Stimulated activated naive B cell treated with anti-CD40 and anti-IgM and Interleukin-4, amounts not matched to agents 10 μg/mL and 1 μg/mL and 100 μg/mL, for 72 hours (primary cell): ENCODE data around the gene JAML.

Source experiments
- ATAC-seq, 2 donors: fragments of 150-1000 bp; cut with Tn5 transposase; replicated peaks; 2 replicates each; pipeline ENCODE4 v1.10.0; 2021; ENCODE audit warnings: moderate library complexity in 1 of 2
- DNase-seq: peaks from one replicate; pipeline ENCODE4 v3.0.0; 2021
- H3K27ac Mint-ChIP-seq: one replicate; pipeline ENCODE4 v1.8.0; 2022; ENCODE audit warnings: mild to moderate bottlenecking, mixed read lengths
- H3K27me3 Mint-ChIP-seq, 2 donors: one replicate each; pipeline ENCODE4 v1.8.0; 2022; ENCODE audit warnings: mixed read lengths in 2 of 2
- H3K36me3 Mint-ChIP-seq, 2 donors: one replicate each; pipeline ENCODE4 v1.8.0; 2022; ENCODE audit warnings: mixed read lengths in 2 of 2, mild to moderate bottlenecking in 1 of 2
- H3K4me1 Mint-ChIP-seq, 2 donors: one replicate each; pipeline ENCODE4 v1.8.0; 2022; ENCODE audit warnings: mixed read lengths in 2 of 2, mild to moderate bottlenecking in 1 of 2
- H3K4me3 Mint-ChIP-seq, 2 donors: one replicate each; pipeline ENCODE4 v1.8.0; 2022; ENCODE audit warnings: mild to moderate bottlenecking in 2 of 2, mixed read lengths in 2 of 2, moderate library complexity in 1 of 2
- H3K9me3 Mint-ChIP-seq, 2 donors: one replicate each; pipeline ENCODE4 v1.8.0; 2022; ENCODE audit warnings: mixed read lengths in 2 of 2, mild to moderate bottlenecking in 1 of 2

JAML gene

GRCh38 chr11:118233377-118233776 is 8.6 kb upstream of the JAML start:
- Mint-ChIP-seq H3K27ac (no peak overlapping the region), H3K4me3 (no peak overlapping the region), H3K27me3 (no peaks in the 10 kb centered on the region), H3K4me1 (peaks cover 18 to 30% of the 10 kb centered on the region in 2 donors), H3K9me3 (no peaks in the 10 kb centered on the region), H3K36me3 (peaks cover 46 to 58% of the 10 kb centered on the region in 2 donors)
- no peak for ATAC-seq
- no peak for DNase-seq

- H3K36me3 Mint-ChIP-seq = peaks cover 45 to 55% of the 10 kb centered on the region in 2 donors
- peaks cover 22 to 32% of the 10 kb centered on the region in 2 donors for H3K4me1 Mint-ChIP-seq
- DNase-seq = no peak
Measured at GRCh38 chr11:118232659-118233058, 7.8 kb upstream of the JAML start.

GRCh38 chr11:118231461-118231860 is 6.7 kb upstream of the JAML start:
- Mint-ChIP-seq H3K27ac (no peak overlapping the region), H3K9me3 (no peaks in the 10 kb centered on the region), H3K36me3 (peaks cover 45 to 54% of the 10 kb centered on the region in 2 donors), H3K4me1 (peaks cover 27 to 41% of the 10 kb centered on the region in 2 donors), H3K27me3 (no peaks in the 10 kb centered on the region), H3K4me3 (no peak overlapping the region)
- ATAC-seq (no peak), DNase-seq (no peak)

More at GRCh38 chr11:118232659-118233058, 7.8 kb upstream of the JAML start:
- no peaks in the 10 kb centered on the region for H3K9me3 Mint-ChIP-seq
- ATAC-seq = no peak
- H3K4me3 Mint-ChIP-seq = no peak overlapping the region
- no peaks in the 10 kb centered on the region for H3K27me3 Mint-ChIP-seq
- no peak overlapping the region for H3K27ac Mint-ChIP-seq

- no peak overlapping the region for H3K4me3 Mint-ChIP-seq
- no peaks in the 10 kb centered on the region for H3K9me3 Mint-ChIP-seq
- H3K4me1 Mint-ChIP-seq = peaks cover 32 to 44% of the 10 kb centered on the region in 2 donors
- DNase-seq (no peak), ATAC-seq (no peak)
- no peak overlapping the region for H3K27ac Mint-ChIP-seq
- H3K27me3 Mint-ChIP-seq = no peaks in the 10 kb centered on the region
- peaks cover 46 to 54% of the 10 kb centered on the region in 2 donors for H3K36me3 Mint-ChIP-seq
Measured at GRCh38 chr11:118230088-118230487, 5.3 kb upstream of the JAML start.

GRCh38 chr11:118229274-118229847 is 4.5 kb upstream of the JAML start:
- H3K4me1 Mint-ChIP-seq = peaks cover 39 to 51% of the 10 kb centered on the region in 2 donors
- ATAC-seq (no peak), DNase-seq (no peak)
- peak overlapping the region in 1 of 2 donors; percentile 7 for H3K4me3 Mint-ChIP-seq
- H3K27ac Mint-ChIP-seq = peak overlapping the region; percentile 52
- H3K9me3 Mint-ChIP-seq = no peaks in the 10 kb centered on the region
- H3K36me3 Mint-ChIP-seq = peaks cover 46 to 56% of the 10 kb centered on the region in 2 donors
- H3K27me3 Mint-ChIP-seq = no peaks in the 10 kb centered on the region

GRCh38 chr11:118227865-118228785 is 3.3 kb upstream of the JAML start:
- ATAC-seq = peak; percentile 73 to 74
- Mint-ChIP-seq H3K4me3 (peak overlapping the region; percentile 50 to 51), H3K36me3 (peaks cover 42 to 53% of the 10 kb centered on the region in 2 donors), H3K27ac (peak overlapping the region; percentile 96), H3K9me3 (no peaks in the 10 kb centered on the region), H3K27me3 (peaks cover 0 to 4% of the 10 kb centered on the region in 2 donors), H3K4me1 (peaks cover 42 to 57% of the 10 kb centered on the region in 2 donors)
- peak; percentile 66 for DNase-seq

GRCh38 chr11:118226781-118227180 is 2.0 kb upstream of the JAML start:
- Mint-ChIP-seq H3K27ac (peak overlapping the region; percentile 96), H3K9me3 (no peaks in the 10 kb centered on the region), H3K27me3 (peaks cover 0 to 4% of the 10 kb centered on the region in 2 donors), H3K4me1 (peaks cover 42 to 63% of the 10 kb centered on the region in 2 donors), H3K36me3 (peaks cover 47 to 59% of the 10 kb centered on the region in 2 donors), H3K4me3 (no peak overlapping the region)
- DNase-seq (no peak), ATAC-seq (no peak)

GRCh38 chr11:118226296-118226695 is 1.5 kb upstream of the JAML start:
- DNase-seq (no peak), ATAC-seq (no peak)
- H3K27me3 Mint-ChIP-seq = peaks cover 0 to 4% of the 10 kb centered on the region in 2 donors
- H3K9me3 Mint-ChIP-seq = no peaks in the 10 kb centered on the region
- peak overlapping the region; percentile 31 for H3K27ac Mint-ChIP-seq
- peaks cover 47 to 59% of the 10 kb centered on the region in 2 donors for H3K36me3 Mint-ChIP-seq
- H3K4me1 Mint-ChIP-seq = peaks cover 42 to 63% of the 10 kb centered on the region in 2 donors
- H3K4me3 Mint-ChIP-seq = no peak overlapping the region

- H3K27ac Mint-ChIP-seq = peak overlapping the region; percentile 92
- ATAC-seq = peak in 1 of 2 donors; percentile 20
- no peaks in the 10 kb centered on the region for H3K9me3 Mint-ChIP-seq
- peaks cover 49 to 74% of the 10 kb centered on the region in 2 donors for H3K4me1 Mint-ChIP-seq
- peaks cover 63 to 69% of the 10 kb centered on the region in 2 donors for H3K36me3 Mint-ChIP-seq
- H3K4me3 Mint-ChIP-seq = peak overlapping the region; percentile 80 to 88
- H3K27me3 Mint-ChIP-seq = peaks cover 4% of the 10 kb centered on the region in 2 donors
- no peak for DNase-seq
Measured at GRCh38 chr11:118223992-118224391, 819 bp downstream of the JAML start.

- Mint-ChIP-seq H3K4me3 (peak overlapping the region; percentile 80 to 88), H3K27ac (peak overlapping the region; percentile 92), H3K9me3 (no peaks in the 10 kb centered on the region), H3K36me3 (peaks cover 65 to 71% of the 10 kb centered on the region in 2 donors), H3K27me3 (peaks cover 4% of the 10 kb centered on the region in 2 donors), H3K4me1 (peaks cover 52 to 74% of the 10 kb centered on the region in 2 donors)
- ATAC-seq (no peak), DNase-seq (no peak)
Measured at GRCh38 chr11:118223570-118223969, 1.2 kb downstream of the JAML start.

GRCh38 chr11:118222437-118222836 is 2.4 kb downstream of the JAML start:
- H3K27me3 Mint-ChIP-seq = peaks cover 4% of the 10 kb centered on the region in 2 donors
- no peaks in the 10 kb centered on the region for H3K9me3 Mint-ChIP-seq
- peak overlapping the region; percentile 74 to 77 for H3K4me3 Mint-ChIP-seq
- no peak for ATAC-seq
- DNase-seq = no peak
- H3K27ac Mint-ChIP-seq = peak overlapping the region; percentile 90
- H3K36me3 Mint-ChIP-seq = peaks cover 62 to 72% of the 10 kb centered on the region in 2 donors
- H3K4me1 Mint-ChIP-seq = peaks cover 55 to 74% of the 10 kb centered on the region in 2 donors

GRCh38 chr11:118221419-118221818 is 3.4 kb downstream of the JAML start:
- Mint-ChIP-seq H3K4me3 (peak overlapping the region in 1 of 2 donors; percentile 11), H3K27ac (no peak overlapping the region), H3K36me3 (peaks cover 59 to 67% of the 10 kb centered on the region in 2 donors), H3K9me3 (no peaks in the 10 kb centered on the region), H3K27me3 (peaks cover 4% of the 10 kb centered on the region in 2 donors), H3K4me1 (peaks cover 61 to 75% of the 10 kb centered on the region in 2 donors)
- DNase-seq (no peak), ATAC-seq (no peak)

- DNase-seq = no peak
- Mint-ChIP-seq H3K9me3 (no peaks in the 10 kb centered on the region), H3K27me3 (peaks cover 4% of the 10 kb centered on the region in 2 donors), H3K36me3 (peaks cover 48 to 59% of the 10 kb centered on the region in 2 donors), H3K4me3 (peak overlapping the region; percentile 18 to 75), H3K4me1 (peaks cover 60 to 79% of the 10 kb centered on the region in 2 donors), H3K27ac (peak overlapping the region; percentile 77)
- ATAC-seq = no peak
Measured at GRCh38 chr11:118219732-118220131, 5.1 kb downstream of the JAML start.

GRCh38 chr11:118219244-118219643 is 5.6 kb downstream of the JAML start:
- H3K27me3 Mint-ChIP-seq = peaks cover 4% of the 10 kb centered on the region in 2 donors
- peaks cover 62 to 79% of the 10 kb centered on the region in 2 donors for H3K4me1 Mint-ChIP-seq
- DNase-seq (no peak), ATAC-seq (no peak)
- peak overlapping the region; percentile 19 to 75 for H3K4me3 Mint-ChIP-seq
- H3K27ac Mint-ChIP-seq = peak overlapping the region; percentile 98
- peaks cover 47 to 57% of the 10 kb centered on the region in 2 donors for H3K36me3 Mint-ChIP-seq
- no peaks in the 10 kb centered on the region for H3K9me3 Mint-ChIP-seq
